Keratinocyte (primary cell): Measurements from ENCODE around the gene TBXAS1. TPM values are rescaled to one million over a fixed set of nuclear protein-coding genes. Genes with fewer than 3 reads are reported as not detected.

Experiments
- DNase-seq: peaks from one replicate; pipeline ENCODE4 v3.0.0-alpha.2; 2011; ENCODE audit warnings: low read depth, missing footprints, low spot score
- FAIRE-seq: peaks from 2 replicates; lab custom pipeline; 2011; peaks lifted over from hg19 to GRCh38; lab: Jason Lieb, UNC
- H2AFZ ChIP-seq: 2 replicates; pipeline ENCODE4 v1.6.0; 2012; ENCODE audit warnings: low read length, control low read depth, inconsistent platforms; ENCODE audit not compliant: control insufficient read depth
- H3K27ac ChIP-seq: 2 replicates; pipeline ENCODE4 v1.5.1; 2011; ENCODE audit warnings: low read length; ENCODE audit not compliant: control insufficient read depth, insufficient read depth
- H3K27me3 ChIP-seq: 3 replicates; pipeline ENCODE4 v1.6.0; 2011; ENCODE audit warnings: low read length; ENCODE audit not compliant: control insufficient read depth, insufficient read depth; ENCODE audit errors: extremely low read depth
- H3K36me3 ChIP-seq, 2 experiments: 2 replicates in 1 of 2; 3 replicates in 1 of 2; pipeline ENCODE4 v1.5.1; 2011; ENCODE audit warnings: low read length in 2 of 2, mild to moderate bottlenecking in 1 of 2; ENCODE audit not compliant: control insufficient read depth in 2 of 2, insufficient read depth in 2 of 2; ENCODE audit errors: extremely low read depth in 1 of 2
- H3K4me1 ChIP-seq: 3 replicates; pipeline ENCODE4 v1.5.1; 2011; ENCODE audit warnings: low read length; ENCODE audit not compliant: control insufficient read depth, insufficient read depth; ENCODE audit errors: extremely low read depth
- H3K4me2 ChIP-seq: 3 replicates; pipeline ENCODE4 v1.6.0; 2011; ENCODE audit warnings: low read depth, low read length; ENCODE audit not compliant: control insufficient read depth, insufficient read depth; ENCODE audit errors: extremely low read depth
- H3K4me3 ChIP-seq, 3 experiments: fragments of 200-600 bp in 1 of 3; sonication (generic) in 1 of 3; 2 replicates in 2 of 3; 3 replicates in 1 of 3; pipeline ENCODE4 v1.5.1; 2011 to 2016; ENCODE audit warnings: low read length in 3 of 3, mild to moderate bottlenecking in 3 of 3, control low read depth in 2 of 3, inconsistent platforms in 1 of 3, low read depth in 1 of 3, mixed read lengths in 1 of 3, mixed run types in 1 of 3, moderate library complexity in 1 of 3; ENCODE audit not compliant: control insufficient read depth in 2 of 3, insufficient read depth in 2 of 3; ENCODE audit errors: extremely low read depth in 1 of 3
- H3K79me2 ChIP-seq: 2 replicates; pipeline ENCODE4 v1.6.0; 2012; ENCODE audit warnings: low read length; ENCODE audit not compliant: control insufficient read depth, insufficient read depth
- H3K9ac ChIP-seq: 3 replicates; pipeline ENCODE4 v1.6.0; 2011; ENCODE audit warnings: low read length; ENCODE audit not compliant: control insufficient read depth, insufficient read depth; ENCODE audit errors: extremely low read depth
- H3K9me1 ChIP-seq: 3 replicates; pipeline ENCODE4 v1.6.0; 2011; ENCODE audit warnings: low read length; ENCODE audit not compliant: control insufficient read depth, insufficient read depth; ENCODE audit errors: extremely low read depth
- H3K9me3 ChIP-seq: 2 replicates; pipeline ENCODE4 v1.5.1; 2012; ENCODE audit warnings: low read depth, low read length; ENCODE audit not compliant: control insufficient read depth
- H4K20me1 ChIP-seq: 3 replicates; pipeline ENCODE4 v1.6.0; 2011; ENCODE audit warnings: low read length; ENCODE audit not compliant: control insufficient read depth, insufficient read depth; ENCODE audit errors: extremely low read depth
- EZH2 ChIP-seq: IDR thresholded peaks from one replicate; pipeline ENCODE4 v1.6.1; 2012; ENCODE audit warnings: inconsistent platforms, mild to moderate bottlenecking, low read length, moderate library complexity
- dilution Hi-C: fragments of 300-500 bp; cut with MboI; formaldehyde crosslinking; loops from one replicate; pipeline ENCODE4 v1.7.0; 2020; ENCODE audit warnings: low sequenced_read_pairs; ENCODE audit not compliant: extremely low pct_ligation_motif_present
- polyA plus RNA-seq, 5 experiments: library from polyadenylated mRNA; depleted of rRNA in 3 of 5; stranded (reverse) in 3 of 5; stranded (forward) in 1 of 5; unstranded in 1 of 5; fragments of >200 nt; gene quantifications; 1 replicate in 1 of 5; 2 replicates in 3 of 5; 3 replicates in 1 of 5; pipeline versions ENCODE4 v1.2.1 to v1.2.3, GENCODE V29; 2011 to 2012; ENCODE audit warnings: missing spikeins in 2 of 5, low read depth in 1 of 5, low replicate concordance in 1 of 5
- TF ChIP-seq, protein P1 (sequence below), 3 experiments: IDR thresholded peaks in 1 of 3; conservative IDR thresholded peaks in 1 of 3; optimal IDR thresholded peaks in 1 of 3; 2 replicates in 2 of 3; 3 replicates in 1 of 3; pipeline versions ENCODE3 to v1.5.1; 2011; ENCODE audit warnings: low read length in 3 of 3, mild to moderate bottlenecking in 3 of 3, moderate library complexity in 2 of 3, control low read depth in 1 of 3, inconsistent platforms in 1 of 3; ENCODE audit not compliant: insufficient read depth in 2 of 3; ENCODE audit errors: extremely low read depth in 1 of 3

TBXAS1 gene
- polyA plus RNA-seq, 1 donor (not counting 4 experiments of a cell fraction or from before 2014, with no cell fraction given) = 2.9 TPM

DNA sequence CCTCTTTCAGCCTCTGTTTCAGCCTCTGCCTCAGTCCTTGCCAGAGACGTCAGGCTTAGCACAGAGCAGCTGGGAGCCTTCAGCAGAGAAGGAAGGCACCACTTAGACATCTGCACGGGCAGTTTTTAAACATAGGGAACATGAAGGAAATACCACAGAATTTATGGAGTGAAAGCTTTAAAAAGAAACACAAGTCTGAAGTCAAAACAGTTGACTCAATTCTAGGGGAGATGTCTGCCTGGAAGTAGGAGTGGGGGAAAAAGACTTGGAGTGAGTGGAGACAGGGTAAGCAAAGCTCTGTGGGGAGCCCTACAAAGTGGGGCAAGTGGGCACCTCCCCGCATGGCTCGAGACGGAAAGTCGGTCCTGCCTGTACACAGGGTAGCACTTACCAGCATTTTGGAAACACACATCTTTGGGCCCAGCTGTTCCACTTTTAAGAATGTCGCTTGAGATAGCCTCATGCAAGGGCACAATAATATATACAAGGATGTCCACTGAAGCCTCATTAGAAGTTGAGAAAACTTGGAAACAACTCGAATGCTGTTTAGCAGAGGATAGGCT, 5.0 kb upstream of the TBXAS1 start:
- dilution Hi-C loops = no loop called here
- no peak for FAIRE-seq
- H3K4me2 ChIP-seq = no peak overlapping the region

DNA sequence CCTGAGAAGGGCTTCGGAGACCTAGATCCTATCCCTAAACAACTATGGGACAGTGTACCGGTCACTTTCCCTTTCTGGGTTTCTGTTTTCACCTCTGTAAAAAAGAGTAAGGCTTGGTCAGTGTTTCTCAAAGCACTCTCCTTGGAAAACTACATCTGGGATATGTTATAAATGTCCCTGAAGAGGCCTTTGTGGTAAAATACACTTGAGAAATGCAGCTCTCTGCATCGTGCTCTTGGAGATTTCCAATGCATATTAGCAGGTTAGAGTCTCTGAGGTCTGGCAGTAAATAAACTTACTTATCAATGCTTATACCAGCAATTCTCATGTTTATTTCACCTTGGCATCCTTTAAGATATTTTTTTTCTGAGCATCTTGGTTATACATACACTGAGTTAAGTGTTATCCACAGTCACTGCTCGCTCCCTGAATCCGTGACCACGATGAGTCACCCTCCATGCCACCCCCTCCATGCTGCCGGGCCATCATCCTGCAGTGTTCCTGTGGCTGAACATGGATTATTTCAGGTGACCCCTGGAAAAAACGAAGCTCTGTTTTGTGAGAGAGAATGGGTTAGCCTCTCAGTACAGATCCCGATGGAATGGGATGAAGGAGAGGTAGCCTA, 3.3 kb upstream of the TBXAS1 start:
- Histone ChIP-seq H3K27me3 (peaks cover 8% of the 10 kb centered on the region), H4K20me1 (no peaks in the 10 kb centered on the region), H3K4me1 (peaks cover 3% of the 10 kb centered on the region), H3K4me3 (no peak overlapping the region), H3K27ac (no peak overlapping the region), H3K36me3 (no peaks in the 10 kb centered on the region), H3K9ac (no peak overlapping the region), H3K9me1 (no peaks in the 10 kb centered on the region), H3K9me3 (no peaks in the 10 kb centered on the region), H2AFZ (no peak overlapping the region), H3K79me2 (no peaks in the 10 kb centered on the region), H3K4me2 (no peak overlapping the region)
- FAIRE-seq (no peak), DNase-seq (no peak)
- no peak for TF ChIP-seq EZH2
- TF ChIP-seq, protein P1, sequence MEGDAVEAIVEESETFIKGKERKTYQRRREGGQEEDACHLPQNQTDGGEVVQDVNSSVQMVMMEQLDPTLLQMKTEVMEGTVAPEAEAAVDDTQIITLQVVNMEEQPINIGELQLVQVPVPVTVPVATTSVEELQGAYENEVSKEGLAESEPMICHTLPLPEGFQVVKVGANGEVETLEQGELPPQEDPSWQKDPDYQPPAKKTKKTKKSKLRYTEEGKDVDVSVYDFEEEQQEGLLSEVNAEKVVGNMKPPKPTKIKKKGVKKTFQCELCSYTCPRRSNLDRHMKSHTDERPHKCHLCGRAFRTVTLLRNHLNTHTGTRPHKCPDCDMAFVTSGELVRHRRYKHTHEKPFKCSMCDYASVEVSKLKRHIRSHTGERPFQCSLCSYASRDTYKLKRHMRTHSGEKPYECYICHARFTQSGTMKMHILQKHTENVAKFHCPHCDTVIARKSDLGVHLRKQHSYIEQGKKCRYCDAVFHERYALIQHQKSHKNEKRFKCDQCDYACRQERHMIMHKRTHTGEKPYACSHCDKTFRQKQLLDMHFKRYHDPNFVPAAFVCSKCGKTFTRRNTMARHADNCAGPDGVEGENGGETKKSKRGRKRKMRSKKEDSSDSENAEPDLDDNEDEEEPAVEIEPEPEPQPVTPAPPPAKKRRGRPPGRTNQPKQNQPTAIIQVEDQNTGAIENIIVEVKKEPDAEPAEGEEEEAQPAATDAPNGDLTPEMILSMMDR (optimal IDR thresholded peaks at IDR 0.05 in 1 of 3, IDR thresholded peaks at IDR 0.05 in 1 of 3, conservative IDR thresholded peaks at IDR 0.05 in 1 of 3; ENCODE audit: extremely low read depth in 1 of 3, insufficient read depth in 2 of 3, low read length in 3 of 3) = no peak
- dilution Hi-C loops = no loop called here

More for the DNA sequence above, 5.0 kb upstream of the TBXAS1 start:
- peaks cover 14% of the 10 kb centered on the region for H3K4me1 ChIP-seq
- H3K79me2 ChIP-seq = no peaks in the 10 kb centered on the region
- H2AFZ ChIP-seq = no peak overlapping the region
- H3K4me3 ChIP-seq = no peak overlapping the region
- no peaks in the 10 kb centered on the region for H4K20me1 ChIP-seq
- H3K36me3 ChIP-seq = no peaks in the 10 kb centered on the region
- DNase-seq = no peak
- H3K9me1 ChIP-seq = no peaks in the 10 kb centered on the region
- no peak overlapping the region for H3K27ac ChIP-seq
- H3K27me3 ChIP-seq = peaks cover 8% of the 10 kb centered on the region
- H3K9me3 ChIP-seq = no peaks in the 10 kb centered on the region
- no peak for TF ChIP-seq EZH2
- TF ChIP-seq, protein P1 (optimal IDR thresholded peaks at IDR 0.05 in 1 of 3, IDR thresholded peaks at IDR 0.05 in 1 of 3, conservative IDR thresholded peaks at IDR 0.05 in 1 of 3; ENCODE audit: extremely low read depth in 1 of 3, insufficient read depth in 2 of 3, low read length in 3 of 3) = no peak
- H3K9ac ChIP-seq = no peak overlapping the region
